SU-DHL-6 (cell line): ENCODE data around the gene DMRTA1.
"Not testable (repeated sequence)": the region's sequence is repeated elsewhere in the genome, so short reads cannot be mapped to it uniquely, and the experiment has no call there.

Source experiments
- H2AFZ ChIP-seq: fragments of 200-600 bp; sonication (generic); 2 replicates; pipeline ENCODE4 v1.6.1; 2014; ENCODE audit warnings: low read depth, mild to moderate bottlenecking, moderate library complexity, mixed read lengths, antibody characterized with exemption, low read length; ENCODE audit not compliant: severe bottlenecking
- H3F3A ChIP-seq: fragments of 200-600 bp; shearing (Covaris generic); 2 replicates; pipeline ENCODE4 v1.6.0; 2016; ENCODE audit warnings: antibody characterized with exemption, mild to moderate bottlenecking; ENCODE audit not compliant: insufficient read depth
- H3K27ac ChIP-seq: fragments of 200-600 bp; sonication (generic); 2 replicates; pipeline ENCODE4 v1.5.1; 2016; ENCODE audit warnings: low read depth, mild to moderate bottlenecking, low read length, moderate library complexity, mixed read lengths
- H3K27me3 ChIP-seq: fragments of 200-600 bp; sonication (generic), shearing (Covaris generic); 2 replicates; pipeline ENCODE4 v1.6.0; 2014; ENCODE audit warnings: mild to moderate bottlenecking, low read length
- H3K36me3 ChIP-seq: fragments of 200-600 bp; sonication (generic); 2 replicates; pipeline ENCODE4 v1.6.1; 2014; ENCODE audit warnings: mild to moderate bottlenecking, low read length, mixed read lengths
- H3K4me2 ChIP-seq: fragments of 300-600, 200-600 bp; shearing (Covaris generic), sonication (generic); 2 replicates; pipeline ENCODE4 v1.6.0; 2014; ENCODE audit warnings: low read length, low read depth, mild to moderate bottlenecking; ENCODE audit not compliant: poor library complexity, severe bottlenecking
- H3K4me3 ChIP-seq: fragments of 200-600 bp; sonication (generic); 2 replicates; pipeline ENCODE4 v1.5.1; 2014; ENCODE audit warnings: antibody characterized with exemption, low read length, mild to moderate bottlenecking, mixed read lengths; ENCODE audit not compliant: insufficient read depth, poor library complexity, severe bottlenecking
- H3K79me2 ChIP-seq: fragments of 200-600 bp; sonication (generic); 2 replicates; pipeline ENCODE4 v1.6.1; 2014; ENCODE audit warnings: mild to moderate bottlenecking, low read length, moderate library complexity; ENCODE audit not compliant: insufficient read depth
- H3K9ac ChIP-seq: fragments of 200-600 bp; sonication (generic); 2 replicates; pipeline ENCODE4 v1.7.0; 2014; ENCODE audit warnings: mild to moderate bottlenecking, low read length
- H3K9me2 ChIP-seq: fragments of 200-600 bp; sonication (generic); replicated peaks from 2 replicates; pipeline ENCODE4 v1.6.1; 2014; ENCODE audit warnings: low read length; ENCODE audit not compliant: insufficient read depth
- H3K9me3 ChIP-seq: fragments of 200-600 bp; sonication (generic); 2 replicates; pipeline ENCODE4 v1.6.1; 2014; ENCODE audit warnings: low read length, mixed read lengths; ENCODE audit not compliant: insufficient read depth
- H4K20me1 ChIP-seq: fragments of 200-600 bp; sonication (generic); 2 replicates; pipeline ENCODE4 v1.6.1; 2014; ENCODE audit warnings: low read depth, mild to moderate bottlenecking, antibody characterized with exemption, low read length, moderate library complexity, mixed read lengths
- CTCF ChIP-seq: fragments of 200-600 bp; sonication (generic); IDR thresholded peaks from one replicate; pipeline ENCODE4 v1.5.1; 2017; ENCODE audit warnings: antibody characterized with exemption, mild to moderate bottlenecking, low read length, moderate library complexity; ENCODE audit not compliant: insufficient read depth, poor library complexity, severe bottlenecking
- EZH2phosphoT487 ChIP-seq: fragments of 200-600 bp; sonication (generic), shearing (Covaris generic); conservative IDR thresholded peaks from 2 replicates; pipeline ENCODE4 v1.6.1; 2018; ENCODE audit warnings: mild to moderate bottlenecking, antibody characterized with exemption, low read length, moderate library complexity, mixed read lengths

Gene DMRTA1

GRCh38 chr9:22427226-22427880 lies 19.3 kb upstream of the DMRTA1 start:
- Histone ChIP-seq H3K9ac (no peak overlapping the region), H3K79me2 (no peaks in the 10 kb centered on the region), H2AFZ (no peak overlapping the region), H3K36me3 (no peaks in the 10 kb centered on the region), H3K9me2 (no peaks in the 10 kb centered on the region), H3K9me3 (no peaks in the 10 kb centered on the region), H4K20me1 (no peaks in the 10 kb centered on the region), H3K4me2 (no peak overlapping the region), H3F3A (no peaks in the 10 kb centered on the region), H3K27ac (no peak overlapping the region), H3K4me3 (no peak overlapping the region), H3K27me3 (0 out of 2 replicates have a peak, but pooled peaks cover 3% of the 10 kb centered on the region)
- no peak for TF ChIP-seq EZH2phosphoT487
- no peak for TF ChIP-seq CTCF

GRCh38 chr9:22433691-22434090 lies 12.9 kb upstream of the DMRTA1 start:
- Histone ChIP-seq H3K4me3 (no peak overlapping the region), H3K9me3 (no peaks in the 10 kb centered on the region), H3F3A (no peaks in the 10 kb centered on the region), H3K79me2 (no peaks in the 10 kb centered on the region), H3K36me3 (no peaks in the 10 kb centered on the region), H4K20me1 (no peaks in the 10 kb centered on the region), H3K4me2 (no peak overlapping the region), H3K27me3 (no peaks in the 10 kb centered on the region), H3K9me2 (no peaks in the 10 kb centered on the region), H3K27ac (no peak overlapping the region), H3K9ac (no peak overlapping the region), H2AFZ (no peak overlapping the region)
- no peak for TF ChIP-seq CTCF
- TF ChIP-seq EZH2phosphoT487, result no peak

- H3F3A ChIP-seq, H3K4me2 ChIP-seq, H3K9me3 ChIP-seq, H2AFZ ChIP-seq, H3K36me3 ChIP-seq, H3K27me3 ChIP-seq, H3K9ac ChIP-seq, H3K4me3 ChIP-seq, H3K79me2 ChIP-seq, H4K20me1 ChIP-seq, H3K27ac ChIP-seq, H3K9me2 ChIP-seq: not testable (repeated sequence)
These were observed 11.4 kb upstream of the DMRTA1 start for GRCh38 chr9:22435252-22435651.

GRCh38 chr9:22437461-22438067 lies 9.1 kb upstream of the DMRTA1 start:
- H3K27me3 ChIP-seq, H2AFZ ChIP-seq: not testable (repeated sequence)

More at GRCh38 chr9:22437461-22438067, 9.1 kb upstream of the DMRTA1 start:
- H3K27ac ChIP-seq, H3F3A ChIP-seq, H3K9me3 ChIP-seq, H4K20me1 ChIP-seq, H3K4me2 ChIP-seq, H3K36me3 ChIP-seq, H3K4me3 ChIP-seq, H3K79me2 ChIP-seq, H3K9ac ChIP-seq, H3K9me2 ChIP-seq: not testable (repeated sequence)
